Measurements from ENCODE around the gene TSHZ2.
"Not testable (repeated sequence)": the region's sequence is repeated elsewhere in the genome, so short reads cannot be mapped to it uniquely, and the experiment has no call there.

TSHZ2 gene

GRCh38 chr20:53434662-53435061 is 462.5 kb downstream of the TSHZ2 start:
- DNase-seq: no peak

DNA sequence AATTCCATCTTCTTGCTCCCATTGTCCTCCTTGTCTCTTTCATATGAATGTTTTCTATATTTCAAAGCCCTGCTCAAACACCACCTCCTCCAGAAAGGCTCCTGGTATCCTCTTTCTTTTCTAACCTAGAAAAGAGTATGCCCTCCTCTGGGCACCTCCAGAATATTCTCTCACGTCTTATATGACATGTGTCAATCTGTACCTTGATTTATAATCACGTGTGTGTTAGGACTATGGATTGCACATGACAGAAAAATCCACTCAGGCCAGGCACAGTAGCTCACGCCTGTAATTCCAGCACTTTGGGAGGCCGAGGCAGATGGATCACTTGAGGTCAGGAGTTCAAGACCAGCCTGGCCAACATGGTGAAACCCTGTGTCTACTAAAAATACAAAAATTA is 464.8 kb downstream of the TSHZ2 start:
- DNase-seq: not testable (repeated sequence)

GRCh38 chr20:53438368-53438767 is 466.2 kb downstream of the TSHZ2 start:
- DNase-seq: no peak

DNA sequence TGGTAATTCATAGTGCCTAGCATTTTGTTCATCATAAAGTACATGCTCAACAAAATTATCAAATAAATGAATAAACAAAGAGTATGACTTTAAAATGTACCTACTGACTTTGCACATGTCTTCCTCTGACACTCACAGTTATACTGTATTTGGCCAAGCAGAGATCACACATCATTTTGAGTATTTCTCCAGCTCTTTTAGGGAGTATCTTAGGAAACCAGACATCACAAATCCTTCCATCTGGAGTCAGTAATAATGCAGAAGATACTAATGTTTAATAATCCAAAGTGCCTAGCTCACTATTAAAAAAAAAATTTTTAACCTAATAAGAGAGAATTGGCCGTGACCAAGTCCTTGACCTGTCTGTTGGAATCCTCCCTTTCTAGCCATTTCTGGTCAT is 466.9 kb downstream of the TSHZ2 start:
- no peak for DNase-seq

GRCh38 chr20:53439616-53440015 is 467.5 kb downstream of the TSHZ2 start:
- DNase-seq: no peak

- no peak for DNase-seq
These were observed 472.4 kb downstream of the TSHZ2 start for GRCh38 chr20:53444401-53445149.

GRCh38 chr20:53445321-53445731 is 473.2 kb downstream of the TSHZ2 start:
- no peak for DNase-seq

DNA sequence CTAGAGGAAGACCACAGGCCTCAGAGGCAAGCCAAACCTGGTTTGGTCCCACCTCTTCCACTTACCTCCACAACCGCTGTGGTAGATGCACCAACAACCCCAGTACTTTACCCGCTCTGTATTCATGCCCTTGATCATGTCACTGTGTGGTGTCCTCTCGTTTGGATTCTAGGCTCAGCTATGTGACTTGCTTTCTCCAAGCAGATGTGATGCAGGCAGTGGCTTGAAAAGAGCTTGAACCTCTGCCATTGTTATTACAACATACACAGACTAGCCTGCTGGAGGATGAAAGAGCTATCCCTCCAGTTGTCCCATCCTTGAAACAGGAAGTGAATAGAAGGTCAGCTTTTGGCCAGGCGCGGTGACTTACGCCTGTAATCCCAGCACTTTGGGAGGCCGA is 473.8 kb downstream of the TSHZ2 start:
- DNase-seq: no peak

GRCh38 chr20:53447316-53447715 is 475.2 kb downstream of the TSHZ2 start:
- DNase-seq: no peak

GRCh38 chr20:53448426-53448825 is 476.3 kb downstream of the TSHZ2 start:
- DNase-seq: no peak

- DNase-seq: no peak
These were observed 476.7 kb downstream of the TSHZ2 start for GRCh38 chr20:53448875-53449274.

DNA sequence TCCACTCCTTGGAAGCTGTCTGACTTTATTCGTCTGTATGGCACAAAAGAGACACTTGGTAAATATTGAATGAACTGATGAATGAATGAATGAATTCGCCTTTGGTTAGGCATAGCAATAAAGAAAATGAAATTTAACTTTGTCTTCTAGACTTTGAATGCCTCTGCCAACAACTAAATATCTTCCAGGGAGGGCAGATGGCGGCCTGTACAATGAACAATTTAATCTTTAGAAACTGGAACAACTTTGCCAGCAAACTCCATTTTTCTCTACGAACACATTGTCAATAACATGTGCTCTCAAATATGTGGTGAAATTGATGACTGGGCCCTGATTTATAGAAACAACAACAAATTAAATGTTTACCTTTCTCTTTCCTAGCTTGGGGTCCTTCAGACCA is 480.9 kb downstream of the TSHZ2 start:
- no peak for DNase-seq

GRCh38 chr20:53454675-53455276 is 482.6 kb downstream of the TSHZ2 start:
- DNase-seq: no peak

DNA sequence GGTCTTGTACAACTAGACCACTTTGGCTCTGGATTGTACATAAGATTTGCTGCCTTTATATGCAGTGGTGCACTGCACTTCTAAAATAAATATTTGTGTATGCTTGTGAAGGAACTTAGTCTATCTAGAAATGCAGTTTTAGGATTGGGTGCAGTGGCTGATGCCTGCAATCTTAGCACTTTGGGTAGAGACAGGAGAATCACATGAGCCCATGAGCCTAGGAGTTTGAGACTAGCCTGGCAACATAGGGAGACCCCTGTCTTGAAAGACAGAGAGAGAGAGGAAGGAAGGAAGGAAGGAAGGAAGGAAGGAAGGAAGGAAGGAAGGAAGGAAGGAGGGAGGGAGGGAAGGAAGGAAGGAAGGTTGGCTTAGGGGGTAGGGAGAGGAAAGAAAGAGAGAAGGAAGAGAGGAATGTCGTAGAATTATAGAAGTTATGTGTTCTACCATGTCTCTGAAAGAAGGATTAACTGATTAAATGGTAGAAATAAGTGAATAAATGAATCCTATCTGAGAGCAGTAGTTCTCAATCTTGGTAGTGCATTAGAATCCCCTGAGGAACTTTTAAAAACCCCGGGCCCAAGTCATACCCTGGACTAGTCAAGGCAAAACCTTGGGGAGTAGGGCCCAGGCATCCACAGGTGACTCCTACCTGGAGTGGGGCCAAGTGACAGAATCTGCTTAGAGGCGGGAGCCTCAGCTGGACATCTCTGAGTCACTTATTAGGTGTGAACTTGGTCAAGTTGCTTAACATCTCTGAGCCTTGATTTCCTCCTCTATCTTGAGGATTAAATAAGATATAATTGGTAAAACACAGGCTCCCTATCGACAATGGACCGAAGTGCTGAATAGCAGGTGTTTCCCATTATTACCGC is 491.2 kb downstream of the TSHZ2 start:
- no peak for DNase-seq

- no peak for DNase-seq
These were observed 494.1 kb downstream of the TSHZ2 start for GRCh38 chr20:53466279-53466678.

DNA sequence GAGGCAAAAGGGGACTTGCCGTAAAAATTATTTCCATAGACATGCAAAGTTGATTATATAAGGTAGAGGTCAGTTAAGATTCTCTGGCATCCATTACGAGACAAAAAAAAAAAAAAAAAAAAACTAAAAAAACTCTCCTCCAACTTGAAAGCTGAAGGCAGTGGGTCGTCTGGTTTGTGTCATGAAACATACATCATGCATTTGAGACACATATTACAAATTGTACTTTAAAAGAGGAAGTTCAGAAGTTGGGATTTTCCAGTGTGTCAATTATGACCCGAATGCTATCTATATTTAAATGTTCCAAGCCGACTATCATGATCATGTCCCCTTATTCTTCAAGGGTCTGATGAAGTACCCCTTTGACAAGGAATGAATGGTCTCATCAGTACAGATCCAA is 496.4 kb downstream of the TSHZ2 start:
- DNase-seq: no peak

DNA sequence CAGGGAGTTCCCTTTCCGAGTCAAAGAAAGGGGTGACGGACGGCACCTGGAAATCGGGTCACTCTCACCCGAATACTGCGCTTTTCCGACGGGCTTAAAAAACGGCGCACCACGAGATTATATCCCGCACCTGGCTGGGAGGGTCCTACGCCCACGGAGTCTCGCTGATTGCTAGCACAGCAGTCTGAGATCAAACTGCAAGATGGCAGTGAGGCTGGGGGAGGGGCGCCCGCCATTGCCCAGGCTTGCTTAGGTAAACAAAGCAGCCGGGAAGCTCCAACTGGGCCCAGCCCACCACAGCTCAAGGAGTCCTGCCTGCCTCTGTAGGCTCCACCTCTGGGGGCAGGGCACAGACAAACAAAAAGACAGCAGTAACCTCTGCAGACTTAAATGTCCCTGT is 500.7 kb downstream of the TSHZ2 start:
- not testable (repeated sequence) for DNase-seq

GRCh38 chr20:53480913-53481312 is 508.8 kb downstream of the TSHZ2 start:
- no peak for DNase-seq

DNA sequence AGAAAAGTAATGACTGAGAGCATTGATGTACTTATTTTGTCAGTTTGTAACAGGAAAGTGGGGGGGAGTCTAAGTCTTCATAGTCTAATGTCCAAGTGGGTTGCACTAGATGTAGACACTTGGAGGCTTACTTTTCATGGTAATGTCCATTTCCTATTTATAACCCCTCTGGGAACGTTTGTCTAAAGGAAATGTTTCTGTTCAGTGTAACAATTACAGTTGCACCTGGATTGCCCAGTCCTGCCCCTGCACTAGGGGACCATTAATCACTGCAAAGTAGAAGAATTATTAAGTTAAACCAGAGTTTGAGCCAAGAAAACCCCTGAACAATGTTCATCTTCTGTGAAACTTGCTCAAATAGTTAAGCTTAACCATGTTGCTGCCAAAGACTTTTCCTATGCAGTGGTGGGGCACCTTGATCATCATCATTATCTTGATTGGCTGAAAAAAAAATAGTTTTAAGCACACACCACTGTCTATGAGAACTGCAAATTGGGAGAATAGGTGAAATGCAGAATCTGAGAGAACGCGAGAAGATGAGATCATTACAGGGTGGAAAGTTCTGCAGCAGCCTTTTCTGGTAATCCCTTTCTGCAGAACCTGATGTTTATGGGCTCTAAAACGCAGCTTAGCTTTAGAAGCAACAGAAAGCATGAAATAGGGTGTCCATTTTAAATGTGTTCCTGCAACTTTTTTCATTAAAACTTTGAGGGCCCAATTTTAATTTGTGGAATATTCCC is 515.5 kb downstream of the TSHZ2 start:
- no peak for DNase-seq

GRCh38 chr20:53488775-53489272 is 516.7 kb downstream of the TSHZ2 start:
- DNase-seq: no peak

DNA sequence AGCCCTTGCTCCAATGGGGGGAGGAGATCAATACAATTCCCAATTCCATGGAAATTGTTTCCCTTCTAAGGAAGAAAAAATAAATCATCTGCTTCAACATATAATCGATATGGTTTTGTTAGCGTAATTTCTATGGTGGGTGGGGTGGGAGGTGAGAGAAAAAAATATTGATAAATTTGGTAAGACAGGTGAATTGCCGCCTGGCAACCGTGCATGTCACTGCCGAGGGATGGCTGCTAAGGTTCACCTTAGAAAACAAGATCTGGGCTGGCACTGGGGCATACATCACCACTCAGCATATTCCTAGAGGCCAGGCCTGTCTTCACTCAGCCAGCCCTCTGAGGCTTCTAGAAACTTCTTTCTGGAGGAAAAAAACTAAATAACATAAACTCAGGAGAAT is 517.4 kb downstream of the TSHZ2 start:
- DNase-seq: no peak

DNA sequence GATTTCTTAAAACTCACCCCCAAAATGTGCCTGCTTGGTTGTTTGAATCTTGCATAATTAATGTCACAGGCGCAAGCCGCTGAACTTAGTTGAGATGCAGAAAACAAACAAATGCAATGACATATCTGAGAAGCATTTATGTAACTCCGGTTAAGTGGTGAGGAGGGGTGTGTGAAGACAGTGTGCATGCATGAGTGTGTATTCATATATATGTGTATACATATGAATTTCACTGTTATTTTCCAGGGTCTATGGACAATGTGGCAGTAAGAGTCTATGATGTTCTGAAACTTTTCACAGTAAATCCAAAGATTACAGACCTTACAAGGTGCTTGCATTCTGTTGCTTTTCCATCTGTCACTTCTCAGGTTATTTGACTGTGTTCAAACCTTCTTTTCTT is 518.5 kb downstream of the TSHZ2 start:
- no peak for DNase-seq

DNA sequence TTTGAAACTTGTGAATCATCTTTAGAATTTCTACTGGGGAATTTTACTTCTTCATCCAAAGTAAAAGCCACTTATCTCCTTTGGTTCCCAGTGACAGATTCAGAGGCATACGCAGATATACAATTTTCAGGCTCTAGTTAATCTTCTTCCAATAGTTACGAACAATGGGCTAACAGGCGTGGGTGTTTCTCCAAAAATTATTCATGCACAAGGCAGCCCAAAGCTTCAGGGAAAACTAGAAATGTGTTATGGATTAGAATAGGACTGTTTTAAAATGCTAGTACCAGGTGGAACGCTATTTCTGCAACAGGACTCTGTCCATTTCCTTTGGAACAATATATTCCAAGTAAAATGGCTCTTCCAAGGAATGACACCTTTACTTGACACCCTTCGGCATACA is 519.3 kb downstream of the TSHZ2 start:
- no peak for DNase-seq
